Nucleus accumbens (tissue), 56 donors: ENCODE data around the gene PRKD2.
"Not testable (repeated sequence)": the region's sequence is repeated elsewhere in the genome, so short reads cannot be mapped to it uniquely, and the experiment has no call there.

Experiments
- DNase-seq, 56 donors: peaks; one replicate each; lab custom pipeline; 2025; lab: John Stamatoyannopoulos, UW

The PRKD2 gene

GRCh38 chr19:46715620-46715974 is 1.3 kb downstream of the PRKD2 start:
- DNase-seq, result no peak

GRCh38 chr19:46714444-46715106 is 2.3 kb downstream of the PRKD2 start:
- DNase-seq, result no peak

- DNase-seq, result peak in 46 of 56 donors; percentile 11 to 91 (median 58)
These were observed 3.0 kb downstream of the PRKD2 start for GRCh38 chr19:46713781-46714443.

GRCh38 chr19:46712768-46713338 is 4.1 kb downstream of the PRKD2 start:
- DNase-seq, result not testable (repeated sequence)

- DNase-seq, result no peak
These were observed 6.2 kb downstream of the PRKD2 start for GRCh38 chr19:46710687-46711086.

- peak in 36 of 56 donors; percentile 7 to 77 (median 32) for DNase-seq
These were observed 12.4 kb downstream of the PRKD2 start for GRCh38 chr19:46704379-46705076.

GRCh38 chr19:46700704-46701103 is 16.2 kb downstream of the PRKD2 start:
- DNase-seq, result peak in 15 of 56 donors; percentile 5 to 48 (median 12)

- DNase-seq, result no peak
These were observed 18.3 kb downstream of the PRKD2 start for GRCh38 chr19:46698395-46699321.

- peak in 43 of 56 donors; percentile 5 to 73 (median 30) for DNase-seq
These were observed 19.5 kb downstream of the PRKD2 start for GRCh38 chr19:46697204-46697960.

- DNase-seq, result no peak
These were observed 20.1 kb downstream of the PRKD2 start for GRCh38 chr19:46696866-46697203.

GRCh38 chr19:46696052-46696451 is 20.9 kb downstream of the PRKD2 start:
- no peak for DNase-seq

GRCh38 chr19:46693760-46694159 is 23.2 kb downstream of the PRKD2 start:
- no peak for DNase-seq

GRCh38 chr19:46692918-46693722 is 23.8 kb downstream of the PRKD2 start:
- no peak for DNase-seq

- DNase-seq, result no peak
These were observed 25.0 kb downstream of the PRKD2 start for GRCh38 chr19:46691948-46692347.

- no peak for DNase-seq
These were observed 25.8 kb downstream of the PRKD2 start for GRCh38 chr19:46691104-46691503.

GRCh38 chr19:46689358-46689757 is 27.6 kb downstream of the PRKD2 start:
- no peak for DNase-seq

- no peak for DNase-seq
These were observed 29.3 kb downstream of the PRKD2 start for GRCh38 chr19:46687438-46688145.

GRCh38 chr19:46685189-46685588 is 31.7 kb downstream of the PRKD2 start:
- no peak for DNase-seq
